HG03159 (cell line): Measurements from ENCODE around the gene FAM174C.

Experiments
- ATAC-seq: cut with Tn5 transposase; IDR thresholded peaks from one replicate; pipeline ENCODE4 v1.9.1; 2021; ENCODE audit warnings: mild to moderate bottlenecking, moderate library complexity; ENCODE audit not compliant: unreplicated experiment

Gene FAM174C

GRCh38 chr19:1275260-1275975 is at the start of gene FAM174C:
FAM174C (plus strand) TSS chr19:1275530; CDS start chr19:1275550, 20 bp downstream.
- peak; percentile 65 for ATAC-seq

DNA sequence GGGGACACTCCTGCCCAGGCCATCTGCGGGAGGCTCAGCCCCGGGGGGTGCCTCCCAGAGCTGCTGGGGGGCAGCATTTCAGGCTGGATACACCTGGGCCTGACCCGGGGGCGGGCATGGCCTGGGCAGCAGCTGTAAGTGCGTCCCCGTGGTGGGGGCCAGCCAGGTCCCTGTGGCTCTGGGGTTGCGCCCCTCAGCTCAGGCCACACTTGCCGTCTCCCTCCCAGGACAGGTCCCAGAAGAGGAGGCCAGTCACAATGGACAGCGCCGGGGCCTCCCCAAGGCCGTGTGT is 49.2 kb upstream of the FAM174C start:
- no peak for ATAC-seq

- no peak for ATAC-seq
Observed at GRCh38 chr19:1226522-1227303, 48.6 kb upstream of the FAM174C start.

- no peak for ATAC-seq
Observed at GRCh38 chr19:1227304-1228054, 47.9 kb upstream of the FAM174C start.

- ATAC-seq = no peak
Observed at GRCh38 chr19:1228161-1228957, 47.0 kb upstream of the FAM174C start.

DNA sequence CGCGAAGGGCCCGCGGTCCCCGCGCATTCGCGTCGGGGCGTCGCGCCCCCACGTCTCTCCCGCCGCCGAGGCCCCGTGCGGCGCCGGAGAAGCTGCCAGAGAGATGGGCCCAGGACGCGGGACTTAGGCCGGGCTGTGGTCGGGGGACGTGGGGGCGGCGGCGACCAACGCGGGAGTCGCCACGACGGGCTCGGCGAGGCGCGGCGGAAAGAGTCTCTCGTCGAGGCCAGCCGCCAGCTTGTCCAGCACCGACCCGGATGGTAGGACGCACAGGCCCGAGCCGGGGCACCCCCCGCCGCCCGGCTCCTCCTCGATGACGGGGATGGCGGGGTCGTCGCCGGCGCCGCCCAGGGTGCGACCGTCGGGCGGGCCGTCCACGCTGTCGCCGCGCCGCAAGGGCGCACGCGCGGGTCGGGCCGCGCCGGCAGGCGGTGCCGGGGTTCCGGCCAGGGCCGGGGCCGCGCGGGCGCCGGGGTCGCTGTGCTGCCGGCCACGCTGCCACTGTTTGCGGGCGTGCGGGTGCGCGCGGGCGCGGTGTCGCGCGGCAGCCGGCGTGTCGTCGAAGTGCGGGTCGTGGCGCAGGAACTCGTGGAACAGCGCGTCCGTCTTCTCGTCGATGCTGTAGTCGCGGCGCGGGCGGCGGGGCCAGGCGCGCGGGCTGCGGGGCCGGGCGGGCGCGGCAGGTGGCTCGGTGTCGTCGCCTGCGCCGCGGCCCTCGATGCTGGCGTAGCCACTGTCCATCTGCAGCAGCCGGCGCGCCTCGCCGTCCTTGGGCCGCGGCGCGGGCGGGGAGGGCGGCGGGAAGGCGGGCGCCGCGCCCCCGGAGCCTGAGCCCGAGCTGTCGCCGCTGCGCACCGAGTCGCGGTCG is 46.0 kb upstream of the FAM174C start:
- ATAC-seq = no peak

DNA sequence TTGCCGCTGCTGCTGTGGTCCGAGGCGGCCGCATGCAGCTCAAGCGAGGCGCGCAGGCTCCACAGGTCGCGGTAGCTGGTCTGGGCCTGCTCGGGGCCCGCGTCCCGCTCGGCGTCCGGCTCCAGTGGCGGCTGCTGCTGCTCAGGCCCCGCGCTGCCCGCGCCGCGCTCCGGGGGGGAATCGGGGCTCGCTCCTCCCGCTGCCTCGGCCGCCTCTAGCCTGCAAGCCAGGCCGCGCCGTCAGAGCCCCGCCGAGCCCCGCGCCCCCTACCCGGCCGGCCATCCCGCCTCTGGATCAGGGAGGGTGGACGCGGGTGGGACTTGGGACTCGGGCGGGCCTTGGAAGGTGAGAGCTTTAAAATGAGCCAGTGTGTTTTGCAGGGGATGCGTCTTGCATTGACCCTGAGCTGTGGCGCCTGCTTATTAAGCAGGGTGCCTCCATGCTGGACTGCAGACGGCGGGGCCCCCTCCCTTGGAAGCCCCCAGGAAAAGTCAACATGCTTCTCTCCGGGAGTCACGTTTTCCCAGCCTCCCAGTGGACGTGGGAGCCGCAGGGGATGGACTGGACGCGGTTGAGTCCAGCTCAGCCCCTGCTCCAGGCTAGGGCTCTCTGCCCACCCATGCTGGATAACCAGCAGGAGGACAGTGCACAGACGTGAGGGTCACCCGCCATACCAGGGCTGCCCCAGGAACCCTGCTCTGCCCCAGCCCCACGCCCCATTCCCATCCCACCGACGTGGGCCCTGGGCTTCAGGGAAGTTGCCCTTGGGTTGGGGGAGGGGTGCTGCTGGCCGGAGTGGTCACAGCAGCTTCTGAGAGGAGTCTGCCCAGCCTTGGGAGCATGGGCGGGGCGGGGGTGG is 45.2 kb upstream of the FAM174C start:
- ATAC-seq = no peak

DNA sequence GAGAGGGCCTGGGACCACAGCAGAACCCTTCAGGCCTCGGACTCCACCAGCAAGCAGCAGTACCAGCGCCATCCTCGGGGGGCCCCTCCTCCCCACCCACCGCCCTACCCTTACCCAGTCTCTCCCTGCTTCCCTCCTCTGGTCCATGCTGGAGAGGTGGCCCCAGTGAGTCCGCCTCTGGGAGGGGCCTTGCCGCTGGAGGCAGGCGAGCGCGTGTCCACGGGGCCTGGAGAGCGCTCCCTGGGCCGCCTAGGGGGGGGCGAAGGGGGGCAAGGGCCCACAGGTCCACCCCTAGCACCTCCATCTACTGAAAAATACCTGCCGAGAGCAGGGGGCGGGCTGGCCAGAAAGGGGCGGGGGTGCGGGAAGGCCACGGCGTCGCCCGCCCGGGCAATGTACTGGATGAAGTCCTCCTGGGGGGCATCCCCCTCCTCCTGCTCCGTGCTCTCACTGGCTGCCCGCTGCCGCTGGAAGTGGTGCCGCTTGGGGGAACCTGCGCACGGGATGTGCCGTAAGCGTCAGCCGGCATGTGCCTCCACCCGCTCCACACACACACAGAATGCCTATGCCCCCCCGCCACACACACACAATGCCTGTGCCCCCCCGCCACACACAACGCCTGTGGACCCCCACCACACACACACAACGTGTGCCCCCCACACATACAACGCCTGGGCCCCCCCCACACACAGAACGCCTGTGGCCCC is 44.4 kb upstream of the FAM174C start:
- no peak for ATAC-seq

- ATAC-seq = no peak
Observed at GRCh38 chr19:1231729-1232637, 43.3 kb upstream of the FAM174C start.

GRCh38 chr19:1232652-1233072 is 42.7 kb upstream of the FAM174C start:
- ATAC-seq = no peak

DNA sequence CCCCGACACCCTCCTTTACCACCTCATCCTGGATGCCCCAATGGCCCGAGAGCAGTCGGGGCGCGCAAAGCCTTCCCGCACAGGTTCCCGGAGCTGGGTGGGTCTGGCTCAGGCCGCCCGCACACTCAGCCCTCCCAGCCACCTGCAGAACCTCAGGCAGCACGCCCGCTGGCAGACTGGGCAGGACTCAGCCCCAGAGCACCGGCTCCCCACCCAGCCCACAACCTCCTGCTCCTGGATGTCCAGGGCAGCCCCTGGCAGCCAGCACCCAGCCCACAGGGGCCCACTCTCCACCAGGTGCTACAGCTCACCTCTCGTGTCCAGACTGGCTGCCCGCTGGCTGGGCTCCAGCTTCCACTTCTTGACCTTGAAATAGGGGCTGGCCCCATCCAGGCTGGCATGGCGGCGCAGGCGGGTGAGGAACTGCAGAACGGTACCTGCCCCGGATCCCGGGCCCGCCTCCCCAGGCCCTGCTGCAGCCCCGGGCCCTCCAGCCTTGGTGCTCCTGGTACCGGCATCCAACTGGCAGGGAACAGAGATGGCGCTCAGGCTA is 42.1 kb upstream of the FAM174C start:
- no peak for ATAC-seq

- ATAC-seq = no peak
Observed at GRCh38 chr19:1234051-1234954, 41.0 kb upstream of the FAM174C start.

- ATAC-seq = no peak
Observed at GRCh38 chr19:1234955-1235380, 40.4 kb upstream of the FAM174C start.

DNA sequence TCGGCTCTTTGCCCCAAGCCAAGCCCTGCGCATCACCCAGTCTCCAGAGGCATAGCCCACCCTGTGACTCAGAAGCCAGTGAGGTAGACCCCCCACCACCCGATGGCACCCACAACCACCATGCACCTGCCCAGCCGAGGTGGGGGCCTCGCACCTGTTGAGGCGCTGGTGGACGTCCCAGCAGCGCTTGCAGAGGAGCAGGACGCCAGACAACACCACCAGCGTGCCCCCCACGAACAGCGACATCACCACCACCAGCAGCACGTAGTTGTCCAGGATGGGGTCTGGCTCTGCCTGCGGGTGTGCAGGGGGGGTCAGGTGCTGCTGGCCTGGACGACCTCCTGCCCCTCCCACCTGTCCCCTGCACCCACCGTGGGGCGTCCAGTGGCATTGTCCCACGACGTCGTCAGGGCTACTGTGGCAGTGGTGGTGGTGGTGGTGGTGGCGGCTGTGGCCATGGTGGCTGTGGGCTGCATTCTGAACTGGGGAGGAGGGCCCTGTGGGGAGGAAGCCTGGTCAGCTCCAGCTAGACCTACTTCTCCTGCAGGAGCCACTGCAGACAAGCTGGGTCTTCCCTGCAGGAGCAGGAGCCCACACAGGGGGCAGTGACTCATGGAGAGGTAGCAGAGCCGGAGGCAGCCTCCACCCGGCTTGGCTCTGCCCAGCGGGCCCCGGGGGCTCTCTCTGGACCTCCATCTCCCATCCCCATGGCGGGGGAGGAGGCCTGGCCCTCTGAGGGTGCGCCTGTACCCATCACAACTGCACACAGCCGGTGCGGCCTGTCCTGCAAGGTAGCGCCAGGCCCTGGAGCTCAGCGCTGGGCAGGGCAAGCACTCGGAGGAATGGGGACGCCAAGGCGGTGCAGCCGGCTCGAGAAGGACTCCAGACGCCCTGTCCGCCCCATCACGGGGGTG is 39.4 kb upstream of the FAM174C start:
- ATAC-seq = no peak

DNA sequence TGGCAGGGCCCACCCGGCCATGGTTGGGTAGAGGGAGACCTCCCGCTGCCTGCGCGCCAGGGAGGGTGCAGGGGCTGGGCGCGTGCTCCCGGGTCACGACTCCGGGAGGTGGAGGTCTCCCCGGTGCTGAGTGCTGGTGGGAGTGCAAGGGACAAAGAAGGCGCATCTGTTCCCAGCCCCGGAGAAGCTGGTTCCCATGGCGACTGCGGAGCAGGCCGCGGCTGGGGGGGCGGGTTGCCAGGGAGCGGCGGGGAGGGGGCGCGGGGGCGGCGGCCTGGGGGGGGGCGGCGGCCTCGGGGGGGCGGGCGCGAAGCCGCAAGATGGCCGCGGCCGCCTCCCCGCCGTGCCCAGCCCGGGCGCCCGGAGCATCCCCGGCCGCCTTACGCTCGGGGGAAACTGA is 38.8 kb upstream of the FAM174C start:
- ATAC-seq = no peak
